DOHH2 (cell line): ENCODE results near the gene EIF4ENIF1.

Source experiments
- EZH2phosphoT487 ChIP-seq: fragments of 200-600 bp; sonication (generic); IDR thresholded peaks from 2 replicates; pipeline ENCODE4 v1.6.1; 2017; ENCODE audit warnings: borderline replicate concordance, mild to moderate bottlenecking, antibody characterized with exemption, low read length, moderate library complexity, mixed read lengths
- TF ChIP-seq, protein P1 (sequence below): fragments of 200-600 bp; sonication (generic); IDR thresholded peaks from one replicate; pipeline ENCODE4 v1.5.1; 2014; ENCODE audit warnings: antibody characterized with exemption, mild to moderate bottlenecking, low read depth, low read length; ENCODE audit not compliant: poor library complexity, severe bottlenecking

GRCh38 chr22:31440681-31441080 lies 49.0 kb downstream of the EIF4ENIF1 start:
- TF ChIP-seq, protein P1, sequence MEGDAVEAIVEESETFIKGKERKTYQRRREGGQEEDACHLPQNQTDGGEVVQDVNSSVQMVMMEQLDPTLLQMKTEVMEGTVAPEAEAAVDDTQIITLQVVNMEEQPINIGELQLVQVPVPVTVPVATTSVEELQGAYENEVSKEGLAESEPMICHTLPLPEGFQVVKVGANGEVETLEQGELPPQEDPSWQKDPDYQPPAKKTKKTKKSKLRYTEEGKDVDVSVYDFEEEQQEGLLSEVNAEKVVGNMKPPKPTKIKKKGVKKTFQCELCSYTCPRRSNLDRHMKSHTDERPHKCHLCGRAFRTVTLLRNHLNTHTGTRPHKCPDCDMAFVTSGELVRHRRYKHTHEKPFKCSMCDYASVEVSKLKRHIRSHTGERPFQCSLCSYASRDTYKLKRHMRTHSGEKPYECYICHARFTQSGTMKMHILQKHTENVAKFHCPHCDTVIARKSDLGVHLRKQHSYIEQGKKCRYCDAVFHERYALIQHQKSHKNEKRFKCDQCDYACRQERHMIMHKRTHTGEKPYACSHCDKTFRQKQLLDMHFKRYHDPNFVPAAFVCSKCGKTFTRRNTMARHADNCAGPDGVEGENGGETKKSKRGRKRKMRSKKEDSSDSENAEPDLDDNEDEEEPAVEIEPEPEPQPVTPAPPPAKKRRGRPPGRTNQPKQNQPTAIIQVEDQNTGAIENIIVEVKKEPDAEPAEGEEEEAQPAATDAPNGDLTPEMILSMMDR = no peak
- TF ChIP-seq EZH2phosphoT487 = no peak
